ENCODE measurements around the gene ITIH2. TPM values are rescaled to one million over a fixed set of nuclear protein-coding genes. Genes with fewer than 3 reads are reported as not detected.

Gene ITIH2
- total RNA-seq, 1 experiment from 2014 or later = 0.57 TPM

DNA sequence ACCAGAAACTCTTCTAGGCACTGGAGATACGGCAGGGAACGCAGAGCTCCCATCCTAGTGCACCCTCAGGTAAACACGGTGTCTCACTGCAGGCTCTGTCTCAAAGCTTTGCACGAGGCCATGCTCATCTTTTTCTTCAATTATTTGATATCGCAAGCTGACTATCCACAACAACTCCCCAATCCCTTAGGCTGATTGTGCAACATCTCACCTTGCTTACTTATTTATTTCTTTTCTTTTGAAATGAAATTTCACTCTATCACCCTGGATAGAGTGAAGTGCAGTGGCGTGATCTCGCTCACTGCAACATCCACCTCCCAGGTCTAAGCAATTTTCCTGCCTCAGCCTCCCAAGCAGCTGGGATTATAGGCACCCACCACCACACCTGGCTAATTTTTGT, 12.4 kb downstream of the ITIH2 start (continued):
- no peak for TF ChIP-seq EGR1 (IDR thresholded peaks at IDR 0.05; ENCODE audit: low read depth)
- TF ChIP-seq FOSL1 (IDR thresholded peaks at IDR 0.05; ENCODE audit: low read depth) = no peak
- TF ChIP-seq POLR2A (IDR thresholded peaks at IDR 0.05; ENCODE audit: borderline replicate concordance, extremely low read depth, insufficient read depth, insufficient read length) = no peak
- TF ChIP-seq POLR2AphosphoS5 (IDR thresholded peaks at IDR 0.05; ENCODE audit: low read depth, low read length) = no peak
- no peak for TF ChIP-seq CBX3 (IDR thresholded peaks at IDR 0.05; ENCODE audit: low read depth)
- TF ChIP-seq, protein P1, sequence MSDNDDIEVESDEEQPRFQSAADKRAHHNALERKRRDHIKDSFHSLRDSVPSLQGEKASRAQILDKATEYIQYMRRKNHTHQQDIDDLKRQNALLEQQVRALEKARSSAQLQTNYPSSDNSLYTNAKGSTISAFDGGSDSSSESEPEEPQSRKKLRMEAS (IDR thresholded peaks at IDR 0.05) = no peak

DNA sequence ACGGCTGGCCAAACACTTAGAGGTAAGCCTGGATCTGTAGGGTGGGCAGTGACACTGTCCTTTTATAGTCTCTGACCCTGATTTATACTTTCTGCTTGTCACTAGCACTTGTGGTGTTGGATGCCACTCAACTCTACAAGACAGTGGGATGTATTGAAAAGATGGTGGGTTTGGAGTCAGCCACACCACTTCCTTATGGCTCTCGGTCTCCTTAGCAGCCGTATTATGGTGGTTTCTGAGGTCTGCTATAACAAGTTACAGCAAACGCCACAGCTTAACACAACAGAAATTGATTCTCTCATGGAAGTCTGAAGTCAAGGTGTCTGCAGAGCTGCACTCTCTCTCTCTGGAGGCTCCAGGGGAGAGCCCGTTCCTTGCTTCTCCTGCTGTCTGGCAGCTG, 14.7 kb downstream of the ITIH2 start:
- POLR2A ChIA-PET = no interaction called here
- TF ChIP-seq YY1 (IDR thresholded peaks at IDR 0.05; ENCODE audit: extremely low read depth, insufficient replicate concordance, low read depth, low read length) (no peak), RAD21 (IDR thresholded peaks at IDR 0.05; ENCODE audit: low read depth) (no peak), ELF1 (IDR thresholded peaks at IDR 0.05; ENCODE audit: borderline replicate concordance, low read depth) (no peak), EZH2phosphoT487 (IDR thresholded peaks at IDR 0.05; ENCODE audit: borderline replicate concordance) (no peak), SRF (IDR thresholded peaks at IDR 0.05; ENCODE audit: low read depth) (no peak), FOSL1 (IDR thresholded peaks at IDR 0.05; ENCODE audit: low read depth) (no peak)
- TF ChIP-seq, protein P1 (IDR thresholded peaks at IDR 0.05) = no peak
- peaks cover 21% of the 10 kb centered on the region; the same call in 1 of the 2 replicates for H3K27me3 ChIP-seq (ENCODE audit: insufficient read depth, low read length)
- ATAC-seq (no peak), DNase-seq (ENCODE audit: low read depth, low spot score) (no peak)
- H3K27ac ChIP-seq (ENCODE audit: low read depth, low read length) = no peak overlapping the region
- BruUV-seq (replicated peaks) = no TSS peak
- RAD21 ChIA-PET (ENCODE audit: low non-redundant PET in 1 of 2, low total read pairs in 2 of 2, uncharacterized antibody in 2 of 2, unreplicated experiment in 2 of 2) = no interaction called here
- no peak overlapping the region for H3K9ac ChIP-seq (ENCODE audit: low read length)
- CTCF ChIA-PET = no interaction called here
- no peaks in the 10 kb centered on the region for H3K36me3 ChIP-seq (ENCODE audit: control insufficient read depth in 1 of 2, insufficient read depth in 2 of 2, low read length in 2 of 2)
- no peaks in the 10 kb centered on the region for H4K20me1 ChIP-seq (ENCODE audit: insufficient read depth)
- H3K79me2 ChIP-seq (ENCODE audit: insufficient read depth, low read length) = no peaks in the 10 kb centered on the region
- no peak overlapping the region for H2AFZ ChIP-seq (ENCODE audit: low read depth, low read length, poor library complexity, severe bottlenecking)
- no peaks in the 10 kb centered on the region for H3K9me2 ChIP-seq (ENCODE audit: insufficient read depth)
- no peak overlapping the region for H3K4me3 ChIP-seq (replicated peaks in 1 of 2; ENCODE audit: low read depth in 1 of 2, low read length in 2 of 2)
- H3K4me1 ChIP-seq (ENCODE audit: control insufficient read depth in 1 of 2, insufficient read depth in 2 of 2, low read length in 2 of 2) = no peaks in the 10 kb centered on the region
- intact Hi-C loops (cut with micrococcal nuclease) = no loop called here
- no peak overlapping the region for H3K4me2 ChIP-seq (ENCODE audit: low read length)
- no peaks in the 10 kb centered on the region for H3K9me3 ChIP-seq (ENCODE audit: control insufficient read depth in 1 of 2, insufficient read depth in 1 of 2, low read depth in 1 of 2, low read length in 2 of 2)

Measured in HCT116 (cell line).